GM18861 (cell line): ENCODE results near the gene PLEKHN1.

Experiments
- ATAC-seq: cut with Tn5 transposase; IDR thresholded peaks from one replicate; pipeline ENCODE4 v1.9.1; 2021; ENCODE audit not compliant: unreplicated experiment

Gene PLEKHN1

GRCh38 chr1:1023700-1024099, 57.4 kb downstream of the PLEKHN1 start:
- no peak for ATAC-seq

GRCh38 chr1:1024149-1024770, 58.0 kb downstream of the PLEKHN1 start:
- no peak for ATAC-seq

DNA sequence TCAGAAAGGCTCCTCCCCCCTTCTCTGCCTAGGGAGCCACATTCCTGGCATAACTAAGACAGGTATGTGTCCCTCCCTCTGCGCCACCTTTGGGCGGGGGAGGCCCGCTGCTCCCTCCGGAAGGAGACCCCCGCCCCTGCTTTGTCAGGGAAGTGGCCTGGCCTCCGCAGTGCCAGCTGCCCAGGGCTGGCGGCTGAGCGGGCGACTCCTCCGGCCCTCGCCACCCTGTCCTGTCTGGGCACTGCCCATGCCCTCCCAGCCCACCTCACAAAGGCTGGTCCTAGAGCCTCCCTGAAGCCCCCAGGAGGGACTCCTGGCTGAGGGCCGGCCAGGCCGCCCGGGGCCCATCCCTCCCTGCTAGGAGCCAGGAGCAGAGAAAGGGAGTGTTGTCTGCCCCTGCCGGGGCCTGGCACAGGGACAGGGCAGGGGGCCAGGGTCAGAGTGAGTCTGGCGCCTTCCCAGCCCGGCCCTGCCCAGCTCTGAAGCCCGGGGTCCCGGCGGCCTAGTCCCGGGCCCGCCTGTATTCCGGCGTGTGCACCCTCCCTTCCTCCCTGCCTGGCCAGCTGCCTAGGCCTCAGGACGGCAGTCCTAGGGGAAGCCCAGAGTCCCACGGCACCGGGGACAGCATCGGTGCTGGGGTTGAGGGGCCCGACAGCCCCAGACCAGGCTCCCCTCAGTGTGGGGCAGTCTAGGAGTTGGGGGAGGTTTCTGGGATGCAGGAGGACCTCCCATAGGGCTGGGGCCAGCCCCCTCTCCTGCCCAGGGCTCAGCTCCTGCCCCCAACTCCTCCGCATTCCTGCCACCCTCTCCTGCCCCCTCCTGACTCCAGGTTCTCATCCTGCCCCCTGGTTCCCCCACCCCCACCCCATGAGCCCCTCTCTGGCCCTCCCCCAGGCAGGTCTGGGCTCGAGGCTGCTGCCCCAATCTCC, 58.8 kb downstream of the PLEKHN1 start:
- no peak for ATAC-seq
